Peyer's patch (tissue), 4 donors: Measurements from ENCODE around the gene RNF126.

Experiments
- POLR2A ChIP-seq, 2 donors: fragments of 450-650 bp; IDR thresholded peaks; one replicate each; pipeline ENCODE4 v1.5.1; 2017; ENCODE audit warnings: antibody characterized with exemption in 2 of 2, mild to moderate bottlenecking in 2 of 2, moderate library complexity in 2 of 2
- TF ChIP-seq, protein P1 (sequence below), 6 experiments: fragments of 450-650 bp in 4 of 6; fragments of 200-600 bp in 2 of 6; sonication (generic) in 1 of 6; IDR thresholded peaks; one replicate each; pipeline ENCODE4 v1.5.1; 2017 to 2019; ENCODE audit warnings: antibody characterized with exemption in 6 of 6, mild to moderate bottlenecking in 3 of 6, moderate library complexity in 1 of 6

DNA sequence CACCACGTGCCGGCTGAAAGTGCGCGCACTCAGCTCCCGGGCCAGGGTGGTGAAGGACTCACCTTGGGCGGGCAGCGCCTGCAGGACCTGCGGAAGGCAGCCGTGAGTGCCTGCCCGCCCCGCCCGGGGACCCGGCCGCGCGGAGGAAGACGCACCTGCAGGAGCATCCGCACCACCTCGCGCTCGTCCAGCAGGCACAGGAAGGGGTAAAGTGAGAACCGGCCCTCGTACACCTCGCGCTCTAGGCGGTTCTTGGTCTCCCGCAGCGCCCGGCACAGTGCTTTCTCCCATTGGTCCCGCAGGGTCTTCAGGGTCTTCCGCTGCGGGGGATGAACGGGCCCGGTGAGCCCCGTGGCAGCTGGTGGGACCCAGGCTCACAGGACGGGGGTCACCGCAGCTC, 40.3 kb downstream of the RNF126 start:
- TF ChIP-seq POLR2A (IDR thresholded peaks at IDR 0.05) = no peak
- TF ChIP-seq, protein P1, sequence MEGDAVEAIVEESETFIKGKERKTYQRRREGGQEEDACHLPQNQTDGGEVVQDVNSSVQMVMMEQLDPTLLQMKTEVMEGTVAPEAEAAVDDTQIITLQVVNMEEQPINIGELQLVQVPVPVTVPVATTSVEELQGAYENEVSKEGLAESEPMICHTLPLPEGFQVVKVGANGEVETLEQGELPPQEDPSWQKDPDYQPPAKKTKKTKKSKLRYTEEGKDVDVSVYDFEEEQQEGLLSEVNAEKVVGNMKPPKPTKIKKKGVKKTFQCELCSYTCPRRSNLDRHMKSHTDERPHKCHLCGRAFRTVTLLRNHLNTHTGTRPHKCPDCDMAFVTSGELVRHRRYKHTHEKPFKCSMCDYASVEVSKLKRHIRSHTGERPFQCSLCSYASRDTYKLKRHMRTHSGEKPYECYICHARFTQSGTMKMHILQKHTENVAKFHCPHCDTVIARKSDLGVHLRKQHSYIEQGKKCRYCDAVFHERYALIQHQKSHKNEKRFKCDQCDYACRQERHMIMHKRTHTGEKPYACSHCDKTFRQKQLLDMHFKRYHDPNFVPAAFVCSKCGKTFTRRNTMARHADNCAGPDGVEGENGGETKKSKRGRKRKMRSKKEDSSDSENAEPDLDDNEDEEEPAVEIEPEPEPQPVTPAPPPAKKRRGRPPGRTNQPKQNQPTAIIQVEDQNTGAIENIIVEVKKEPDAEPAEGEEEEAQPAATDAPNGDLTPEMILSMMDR (IDR thresholded peaks at IDR 0.05) = no peak
